HepG2 (cell line): ENCODE measurements around the gene TGFBR1. TPM values are rescaled to one million over a fixed set of nuclear protein-coding genes. Genes with fewer than 3 reads are reported as not detected.

Experiments
- ATAC-seq: fragments of 200-7000 bp; cut with Tn5 transposase; 3 replicates; pipeline ENCODE4 v1.9.1; 2020; ENCODE audit warnings: mild to moderate bottlenecking, moderate library complexity
- BruUV-seq: library from RNA; stranded (reverse); fragments of 400-500 nt; replicated peaks from 2 replicates; lab custom pipeline; 2021; lab: Mats Ljungman, UMichigan
- CTCF ChIA-PET: fragments of 300-600 bp; formaldehyde crosslinking; extraction: SDS; loops from one replicate; lab custom pipeline; 2021; ENCODE audit warnings: low total read pairs, inconsistent platforms, low intra/inter-chr PET ratio; lab: Yijun Ruan, JAX
- POLR2A ChIA-PET: fragments of 350-600 bp; sonication (Branson Sonifier 250); formaldehyde crosslinking; loops from one replicate; lab custom pipeline; 2020; ENCODE audit warnings: antibody characterized with exemption, inconsistent platforms; lab: Yijun Ruan, JAX
- DNase-seq: peaks from one replicate; pipeline ENCODE4 v3.0.0-alpha.2; 2015; ENCODE audit warnings: low spot score
- FAIRE-seq: peaks from 3 replicates; lab custom pipeline; 2011; peaks lifted over from hg19 to GRCh38; lab: Jason Lieb, UNC
- H2AFZ ChIP-seq: one replicate; pipeline ENCODE4 v1.6.1; 2011; ENCODE audit warnings: low read length, inconsistent platforms
- H3K27ac ChIP-seq: fragments of 300-600 bp; 3 replicates; pipeline ENCODE4 v1.8.0; 2011; ENCODE audit warnings: mixed run types, mild to moderate bottlenecking, mixed read lengths, low read length, inconsistent platforms; ENCODE audit not compliant: insufficient read depth; ENCODE audit errors: extremely low read length
- H3K27me3 ChIP-seq, 2 experiments: fragments of 200-600 bp in 1 of 2; 2 replicates in 1 of 2; 3 replicates in 1 of 2; pipeline versions ENCODE4 v1.6.0 to v1.8.0; 2011; ENCODE audit warnings: low read length in 2 of 2, mild to moderate bottlenecking in 2 of 2, moderate library complexity in 2 of 2, inconsistent platforms in 1 of 2; ENCODE audit not compliant: insufficient read depth in 2 of 2, control insufficient read depth in 1 of 2
- H3K36me3 ChIP-seq, 2 experiments: fragments of 200-600 bp in 1 of 2; replicated peaks in 1 of 2; 2 replicates in 1 of 2; 3 replicates in 1 of 2; pipeline versions ENCODE4 v1.5.1 to v1.8.0; 2011; ENCODE audit warnings: low read length in 2 of 2, inconsistent platforms in 1 of 2; ENCODE audit not compliant: insufficient read depth in 2 of 2, control insufficient read depth in 1 of 2
- H3K4me1 ChIP-seq: 2 replicates; pipeline ENCODE4 v1.5.1; 2012; ENCODE audit warnings: low read length, inconsistent platforms; ENCODE audit not compliant: insufficient read depth
- H3K4me2 ChIP-seq: 2 replicates; pipeline ENCODE4 v1.6.0; 2011; ENCODE audit warnings: low read depth, low read length, inconsistent platforms
- H3K4me3 ChIP-seq, 3 experiments: fragments of 200-600 bp in 1 of 3; sonication (generic), shearing (Covaris generic) in 1 of 3; replicated peaks in 1 of 3; 2 replicates each; pipeline ENCODE4 v1.5.1; 2011 to 2016; ENCODE audit warnings: low read length in 3 of 3, inconsistent platforms in 2 of 3, low read depth in 2 of 3, mild to moderate bottlenecking in 2 of 3, control low read depth in 1 of 3, mixed read lengths in 1 of 3; ENCODE audit not compliant: insufficient read depth in 1 of 3
- H3K79me2 ChIP-seq: one replicate; pipeline ENCODE4 v1.6.1; 2011; ENCODE audit warnings: low read length, inconsistent platforms; ENCODE audit not compliant: insufficient read depth
- H3K9ac ChIP-seq: 2 replicates; pipeline ENCODE4 v1.6.0; 2011; ENCODE audit warnings: mild to moderate bottlenecking, low read depth, low read length, inconsistent platforms; ENCODE audit not compliant: insufficient read depth
- H3K9me3 ChIP-seq: 2 replicates; pipeline ENCODE4 v1.5.1; 2012; ENCODE audit warnings: mild to moderate bottlenecking, low read length
- H4K20me1 ChIP-seq: 2 replicates; pipeline ENCODE4 v1.6.0; 2011; ENCODE audit warnings: inconsistent platforms, mild to moderate bottlenecking, low read length, moderate library complexity; ENCODE audit not compliant: insufficient read depth
- GATA4 ChIP-seq: sonication (generic); IDR thresholded peaks from 2 replicates; pipeline ENCODE4 v1.6.1; 2016; ENCODE audit warnings: antibody characterized with exemption, low read depth, borderline replicate concordance
- MEIS1 ChIP-seq: sonication (generic); formaldehyde crosslinking; IDR thresholded peaks from 2 replicates; pipeline ENCODE4 v1.9.0; 2021; ENCODE audit warnings: mild to moderate bottlenecking, missing genetic modification reagents, moderate library complexity, borderline replicate concordance
- MEIS2 ChIP-seq: sonication (generic); formaldehyde crosslinking; IDR thresholded peaks from 2 replicates; pipeline ENCODE4 v1.9.0; 2021; ENCODE audit warnings: mild to moderate bottlenecking, missing genetic modification reagents
- MXD1 ChIP-seq: sonication (generic); formaldehyde crosslinking; IDR thresholded peaks from 2 replicates; pipeline ENCODE4 v1.4.0; 2020; ENCODE audit warnings: mild to moderate bottlenecking, missing genetic modification reagents
- MYC ChIP-seq: sonication (generic); formaldehyde crosslinking; IDR thresholded peaks from 2 replicates; pipeline ENCODE4 v1.9.0; 2021; ENCODE audit warnings: missing genetic modification reagents, borderline replicate concordance
- RERE ChIP-seq: IDR thresholded peaks from 2 replicates; pipeline ENCODE4 v1.6.1; 2016; ENCODE audit warnings: low read depth, missing genetic modification reagents, missing compliant biosample characterization
- SRSF1 ChIP-seq: fragments of 200-400 bp; formaldehyde crosslinking; optimal IDR thresholded peaks from 2 replicates; pipeline ENCODE3; 2017; ENCODE audit warnings: mild to moderate bottlenecking, low read depth, low read length, moderate library complexity
- XBP1 ChIP-seq: sonication (generic); formaldehyde crosslinking; IDR thresholded peaks from 2 replicates; pipeline ENCODE4 v1.5.0; 2020; ENCODE audit warnings: missing genetic modification reagents
- ZBTB42 ChIP-seq: sonication (generic); formaldehyde crosslinking; IDR thresholded peaks from 2 replicates; pipeline ENCODE4 v1.5.0; 2020; ENCODE audit warnings: mild to moderate bottlenecking, missing genetic modification reagents
- ZFP90 ChIP-seq: sonication (generic); formaldehyde crosslinking; IDR thresholded peaks from 2 replicates; pipeline ENCODE4 v1.8.0; 2022; ENCODE audit warnings: missing genetic modification reagents, mild to moderate bottlenecking, inconsistent platforms, borderline replicate concordance
- ZNF607 ChIP-seq: sonication (generic); formaldehyde crosslinking; IDR thresholded peaks from 2 replicates; pipeline ENCODE4 v1.5.1; 2020; ENCODE audit warnings: missing genetic modification reagents, mild to moderate bottlenecking, borderline replicate concordance
- ZNF770 ChIP-seq: sonication (generic); formaldehyde crosslinking; IDR thresholded peaks from 2 replicates; pipeline ENCODE4 v1.5.0; 2020; ENCODE audit warnings: mild to moderate bottlenecking, missing genetic modification reagents
- ZNF772 ChIP-seq: sonication (generic); formaldehyde crosslinking; IDR thresholded peaks from 2 replicates; pipeline ENCODE4 v1.5.0; 2020; ENCODE audit warnings: mild to moderate bottlenecking, missing genetic modification reagents
- WGBS: methylation state at CpG from one replicate; pipeline ENCODE4 v1.1.6; 2017; ENCODE audit warnings: low lambda C conversion rate; 5-methylcytosine and 5-hydroxymethylcytosine counted together
- in situ Hi-C: cut with HindIII; loops from 2 replicates; pipeline ENCODE4 v1.10.0; 2017; ENCODE audit warnings: low pct_unique_long_range_greater_than_20kb; ENCODE audit not compliant: extremely low pct_ligation_motif_present
- intact Hi-C: fragments of 100-400 bp; cut with micrococcal nuclease; formaldehyde crosslinking; loops from one replicate; pipeline ENCODE4 v1.10.0; 2022; ENCODE audit not compliant: unreplicated experiment
- polyA plus RNA-seq, 8 experiments: library from polyadenylated mRNA; depleted of rRNA in 3 of 8; stranded (reverse) in 7 of 8; unstranded in 1 of 8; fragments of >200 nt; fragmentation: Illumina TruSeq in 4 of 8; extraction: Trizol in 4 of 8; gene quantifications; 2 replicates each; pipeline versions ENCODE4 v1.2.1 to v1.2.3, GENCODE V29; 2011 to 2016; ENCODE audit warnings: low read depth in 4 of 8, missing spikeins in 1 of 8, mixed read lengths in 1 of 8; ENCODE audit not compliant: insufficient read depth in 1 of 8
- total RNA-seq, 5 experiments: library from RNA; depleted of rRNA; stranded (reverse); fragments of >200 nt; fragmentation: Illumina TruSeq; extraction: Trizol; gene quantifications; 2 replicates each; pipeline ENCODE4 v1.2.3, GENCODE V29; 2016; ENCODE audit warnings: low read depth in 1 of 5

TGFBR1 gene
- total and polyA plus RNA-seq, 2 of the 13 experiments (the other 11 are each of a cell fraction or from before 2014, with no cell fraction given) = 16.8 to 23.9 TPM

- Histone ChIP-seq H3K27me3 (peaks cover 0 to 6% of the 10 kb centered on the region in 2 experiments; a peak in 2 of 5 replicates), H3K36me3 (no peaks in the 10 kb centered on the region), H3K4me2 (no peak overlapping the region), H3K9me3 (no peaks in the 10 kb centered on the region), H4K20me1 (no peaks in the 10 kb centered on the region), H2AFZ (no peak overlapping the region), H3K4me1 (peaks cover 26% of the 10 kb centered on the region), H3K4me3 (no peak overlapping the region), H3K27ac (no peak overlapping the region), H3K79me2 (peaks cover 5% of the 10 kb centered on the region), H3K9ac (no peak overlapping the region)
- ATAC-seq = no peak
- intact Hi-C loops = no loop called here
- in situ Hi-C loops = no loop called here
- ChIA-PET POLR2A (no interaction called here), CTCF (no interaction called here)
- FAIRE-seq = no peak
- TF ChIP-seq SRSF1 (no peak), MYC (CRISPR knock-in tag) (no peak), ZNF770 (CRISPR knock-in tag) (no peak), XBP1 (no peak), MXD1 (no peak), MEIS1 (CRISPR knock-in tag) (no peak), MEIS2 (CRISPR knock-in tag) (no peak), GATA4 (no peak), ZBTB42 (no peak), ZNF607 (CRISPR knock-in tag) (no peak), RERE (CRISPR knock-in tag) (no peak), ZNF772 (CRISPR knock-in tag) (no peak), ZFP90 (no peak)
- BruUV-seq = no TSS peak
- no peak for DNase-seq
- WGBS = 66% methylated on average over 4 of the region's 5 CpGs
Observed at GRCh38 chr9:99101271-99101670, 3.6 kb upstream of the TGFBR1 start.
